Thymus (tissue), 11 donors: ENCODE measurements around the gene YJEFN3. TPM values are rescaled to one million over a fixed set of nuclear protein-coding genes. Genes with fewer than 3 reads are reported as not detected.

Experiments used
- DNase-seq, 9 donors: peaks; one replicate each; pipeline ENCODE4 v3.0.0-alpha.2; 2013; ENCODE audit warnings: low spot score in 9 of 9, low read depth in 6 of 9, missing footprints in 1 of 9
- H3K27ac ChIP-seq, 2 donors: one replicate each; pipeline ENCODE4 v1.5.1; 2013; ENCODE audit warnings: control low read depth in 1 of 2, low read depth in 1 of 2, low read length in 1 of 2, mild to moderate bottlenecking in 1 of 2, moderate library complexity in 1 of 2
- H3K27me3 ChIP-seq, 2 donors: one replicate each; pipeline ENCODE4 v1.5.1; 2013; ENCODE audit warnings: low read length in 1 of 2; ENCODE audit not compliant: control insufficient read depth in 2 of 2, insufficient read depth in 1 of 2
- H3K36me3 ChIP-seq, 2 donors: one replicate each; pipeline ENCODE4 v1.5.1; 2013; ENCODE audit warnings: low read length in 1 of 2, mild to moderate bottlenecking in 1 of 2, moderate library complexity in 1 of 2; ENCODE audit not compliant: control insufficient read depth in 2 of 2, insufficient read depth in 2 of 2
- H3K4me1 ChIP-seq, 2 donors: one replicate each; pipeline ENCODE4 v1.5.1; 2013; ENCODE audit warnings: low read length in 2 of 2; ENCODE audit not compliant: control insufficient read depth in 2 of 2, insufficient read depth in 2 of 2
- H3K4me3 ChIP-seq, 2 donors: one replicate each; pipeline ENCODE4 v1.5.1; 2013; ENCODE audit warnings: low read length in 2 of 2, control low read depth in 1 of 2, mild to moderate bottlenecking in 1 of 2
- H3K9me3 ChIP-seq, 2 donors: one replicate each; pipeline ENCODE4 v1.5.1; 2013; ENCODE audit warnings: low read length in 1 of 2, mild to moderate bottlenecking in 1 of 2; ENCODE audit not compliant: control insufficient read depth in 2 of 2, insufficient read depth in 1 of 2
- WGBS: extraction: QIAGEN DNeasy Blood & Tissue Kit; methylation state at CpG from one replicate; pipeline ENCODE4 v1.1.7; 2013; 5-methylcytosine and 5-hydroxymethylcytosine counted together
- polyA plus RNA-seq: library from polyadenylated mRNA; stranded (reverse); fragments of 200-250 nt; gene quantifications from one replicate; pipeline ENCODE4 v1.2.3, GENCODE V29; 2013
- total RNA-seq: library from RNA; stranded (reverse); fragments of 120-200 nt; gene quantifications from one replicate; pipeline ENCODE4 v1.2.4, GENCODE V29; 2013
- donor health status: healthy.

The YJEFN3 gene
- total and polyA plus RNA-seq, 2 donors, result 1.0 to 37.1 TPM

DNA sequence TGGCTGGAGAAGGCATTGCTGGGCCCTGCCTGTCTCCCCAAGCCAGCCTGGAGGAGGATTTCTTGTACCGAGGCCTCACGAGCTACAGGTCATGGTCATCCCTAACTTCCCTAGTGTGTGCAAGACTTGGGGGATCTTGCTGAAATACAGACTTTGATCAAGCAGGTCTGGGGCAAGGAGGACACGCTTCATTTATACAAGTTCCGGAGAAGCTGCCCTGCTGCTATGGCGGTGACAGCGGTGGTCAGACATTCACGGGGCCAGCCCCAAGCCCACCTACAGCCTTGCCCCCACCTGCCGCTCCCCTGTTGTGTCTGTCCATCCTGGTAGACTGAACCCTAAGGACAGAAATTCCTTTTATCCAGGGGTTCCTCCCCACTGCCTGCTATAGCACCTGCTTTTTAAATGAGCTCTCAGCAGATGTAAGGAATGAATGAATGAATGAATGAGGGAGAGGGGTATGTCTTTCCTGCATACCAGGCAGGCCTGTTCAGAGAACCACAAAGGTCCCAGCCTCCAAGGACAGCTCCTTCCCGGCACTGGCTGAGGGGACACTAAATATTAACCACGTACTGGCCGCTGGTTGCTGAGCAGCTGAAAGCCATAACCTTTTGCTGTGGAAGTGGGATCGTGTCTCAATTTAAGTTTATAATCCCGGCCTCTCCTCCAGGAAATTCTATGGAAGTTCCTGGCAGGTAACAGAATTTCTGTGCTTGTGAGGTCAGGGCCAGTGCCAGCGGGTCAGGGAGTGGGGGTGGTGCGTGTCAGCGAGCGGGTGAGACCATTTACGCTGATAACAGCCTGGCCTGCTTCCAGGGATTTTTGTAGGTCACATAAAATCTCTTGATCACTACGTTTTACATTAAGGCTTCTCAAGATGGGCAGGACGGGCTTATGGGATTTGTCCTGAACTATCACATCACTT, 40.5 kb upstream of the YJEFN3 start:
- H3K27me3 ChIP-seq, result no peaks in the 10 kb centered on the region
- H3K36me3 ChIP-seq, result peaks cover 39 to 55% of the 10 kb centered on the region in 2 donors
- peak overlapping the region; percentile 94 to 98 for H3K27ac ChIP-seq
- no peaks in the 10 kb centered on the region for H3K9me3 ChIP-seq
- peaks cover 27 to 62% of the 10 kb centered on the region in 2 donors for H3K4me1 ChIP-seq
- WGBS, result 94% methylated on average over 20 of the region's 20 CpGs
- no peak overlapping the region for H3K4me3 ChIP-seq
- no peak for DNase-seq

DNA sequence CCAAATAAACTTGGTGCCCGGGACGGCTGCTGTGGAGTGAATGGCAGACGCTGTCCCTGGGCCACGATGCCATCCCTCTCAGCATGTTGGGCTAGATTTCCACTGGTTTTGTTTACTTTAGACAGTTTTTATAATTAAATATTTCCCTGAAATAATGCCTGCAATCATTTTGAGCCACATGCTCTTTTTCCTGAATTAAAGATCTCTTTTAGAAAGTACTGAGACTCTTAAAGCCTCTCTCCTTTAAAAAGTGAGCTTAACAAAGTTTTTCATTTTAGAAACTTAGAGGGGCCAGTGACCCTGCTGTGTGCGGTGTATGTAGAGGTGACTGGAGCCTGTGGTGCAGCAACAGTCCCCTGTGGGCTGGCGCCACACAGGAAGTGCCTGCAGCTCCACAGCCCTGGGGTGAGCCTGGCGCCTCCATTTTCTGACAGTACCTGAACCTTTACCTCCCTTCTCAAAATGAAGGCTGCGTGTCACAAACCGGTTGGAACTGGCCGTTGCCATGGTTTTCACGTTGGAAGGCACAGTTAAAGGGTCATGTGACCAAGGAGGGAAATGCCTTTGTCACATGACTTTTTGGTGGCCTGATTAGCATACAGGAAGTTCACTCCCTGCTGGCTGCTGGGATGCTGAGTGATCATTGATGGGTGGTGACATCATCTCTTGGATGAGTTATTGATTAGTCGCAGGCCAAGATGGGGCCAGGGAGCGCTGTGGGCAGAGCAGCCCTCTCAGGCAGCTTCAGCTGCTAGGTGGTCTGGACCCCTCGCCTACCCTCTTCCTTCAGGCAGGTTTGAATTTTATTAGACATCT, 39.6 kb upstream of the YJEFN3 start:
- peaks cover 45 to 55% of the 10 kb centered on the region in 2 donors for H3K36me3 ChIP-seq
- DNase-seq, result peak; percentile 81 to 98 (median 94)
- H3K27me3 ChIP-seq, result no peaks in the 10 kb centered on the region
- peak overlapping the region; percentile 94 to 98 for H3K27ac ChIP-seq
- peaks cover 27 to 59% of the 10 kb centered on the region in 2 donors for H3K4me1 ChIP-seq
- 46% methylated on average over 14 of the region's 14 CpGs for WGBS
- H3K9me3 ChIP-seq, result no peaks in the 10 kb centered on the region
- peak overlapping the region in 1 of 2 donors; percentile 22 for H3K4me3 ChIP-seq

DNA sequence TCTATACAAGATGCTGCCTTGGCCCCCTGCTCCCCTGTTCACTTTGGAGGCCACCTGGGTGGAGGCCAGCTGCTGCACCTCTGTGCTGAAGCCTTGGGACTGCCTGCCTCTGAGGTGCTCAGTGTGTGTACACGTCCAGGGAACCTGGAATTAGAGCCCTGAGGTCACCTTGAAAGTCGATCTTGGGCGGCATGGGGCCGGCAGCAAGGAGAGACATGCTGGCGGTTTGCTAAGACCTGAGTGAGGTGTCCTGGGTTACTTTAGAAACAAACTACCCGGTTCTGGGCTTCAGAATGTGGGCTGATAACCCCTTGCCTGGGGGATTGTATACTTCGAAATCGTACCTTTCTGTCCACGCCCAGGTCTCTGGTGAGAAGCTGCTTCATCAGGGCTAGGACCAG, 38.9 kb upstream of the YJEFN3 start:
- Histone ChIP-seq H3K27me3 (no peaks in the 10 kb centered on the region), H3K36me3 (peaks cover 52 to 61% of the 10 kb centered on the region in 2 donors), H3K4me3 (no peak overlapping the region), H3K9me3 (no peaks in the 10 kb centered on the region), H3K4me1 (peaks cover 27 to 56% of the 10 kb centered on the region in 2 donors), H3K27ac (peak overlapping the region; percentile 94 to 98)
- WGBS, result 93% methylated on average over 9 of the region's 9 CpGs
- no peak for DNase-seq

DNA sequence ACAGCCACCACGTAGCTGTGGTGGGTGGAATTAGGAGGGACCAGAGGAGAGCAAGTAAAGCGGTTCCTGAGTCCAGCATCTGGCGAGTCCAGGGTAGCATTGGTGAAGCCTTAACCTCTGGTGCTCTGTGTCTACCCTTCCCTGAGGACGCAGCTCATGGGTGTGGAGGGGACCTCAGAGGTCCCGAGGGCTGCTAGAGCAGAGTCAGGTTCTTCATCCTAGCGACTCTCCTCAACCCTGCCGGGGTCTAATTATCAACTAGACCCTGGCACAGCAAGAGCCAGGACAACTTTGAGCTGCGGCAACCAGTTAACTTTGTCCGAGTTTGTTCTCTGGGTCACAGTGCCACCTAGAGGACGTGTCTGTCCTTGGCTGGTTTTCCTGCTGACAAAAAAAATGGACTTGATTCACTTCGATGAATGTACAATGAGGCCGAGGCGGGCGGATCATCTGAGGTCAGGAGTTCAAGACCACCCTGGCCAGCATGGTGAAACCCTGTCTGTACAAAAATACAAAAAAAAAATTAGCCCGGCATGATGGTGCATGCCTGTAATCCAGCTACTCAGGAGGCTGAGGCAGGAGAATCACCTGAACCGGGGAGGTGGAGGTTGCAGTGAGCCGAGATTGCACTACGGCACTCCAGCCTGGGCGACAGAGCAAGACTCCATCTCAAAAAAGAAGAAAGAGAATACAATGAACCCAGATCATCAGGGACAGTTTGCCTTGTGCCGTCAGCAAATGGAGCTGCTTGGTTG, 38.3 kb upstream of the YJEFN3 start:
- no peaks in the 10 kb centered on the region for H3K27me3 ChIP-seq
- peak overlapping the region; percentile 94 to 98 for H3K27ac ChIP-seq
- DNase-seq, result peak; percentile 62 to 92 (median 79)
- peaks cover 27 to 52% of the 10 kb centered on the region in 2 donors for H3K4me1 ChIP-seq
- WGBS, result 48% methylated on average over 20 of the region's 20 CpGs
- H3K9me3 ChIP-seq, result no peaks in the 10 kb centered on the region
- peaks cover 52 to 60% of the 10 kb centered on the region in 2 donors for H3K36me3 ChIP-seq
- H3K4me3 ChIP-seq, result no peak overlapping the region

DNA sequence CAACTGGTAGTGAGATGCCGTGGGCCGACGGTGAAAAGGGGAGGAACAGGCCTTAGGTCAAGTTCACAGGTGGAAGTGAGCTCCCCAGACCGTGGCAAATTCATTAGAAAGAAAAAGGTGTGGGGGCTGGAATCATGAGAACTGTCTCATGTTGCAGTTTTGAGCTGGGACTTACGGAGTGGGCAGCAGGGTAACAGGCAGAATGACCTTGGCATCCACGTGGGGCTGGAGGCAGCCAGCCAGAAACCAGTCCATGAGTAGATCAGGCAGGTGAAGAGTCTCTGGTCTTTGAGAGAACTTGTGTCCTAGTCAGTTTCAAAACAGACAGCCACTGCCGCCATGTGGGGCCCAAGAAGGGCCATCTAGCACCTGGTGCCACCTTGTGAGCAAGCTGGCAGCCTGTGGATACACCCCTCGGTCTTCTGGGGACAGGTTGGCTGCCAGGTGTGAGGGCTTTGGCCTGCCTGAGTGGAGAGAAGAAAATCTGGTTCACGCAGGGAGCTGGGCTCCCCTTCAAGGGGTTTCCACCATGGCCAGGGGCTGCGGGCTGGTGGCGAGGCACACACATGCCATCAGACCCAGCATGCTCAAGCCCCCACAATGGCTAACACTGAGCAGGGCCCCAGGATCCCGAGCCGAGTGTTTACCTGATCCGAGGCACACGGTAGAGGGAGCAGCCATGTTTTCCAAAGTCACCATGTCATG, 37.2 kb upstream of the YJEFN3 start:
- DNase-seq, result no peak
- Histone ChIP-seq H3K27ac (no peak overlapping the region), H3K4me3 (no peak overlapping the region), H3K9me3 (no peaks in the 10 kb centered on the region), H3K36me3 (peaks cover 55 to 62% of the 10 kb centered on the region in 2 donors), H3K27me3 (no peaks in the 10 kb centered on the region), H3K4me1 (peaks cover 27 to 41% of the 10 kb centered on the region in 2 donors)
- 98% methylated on average over 15 of the region's 15 CpGs for WGBS

DNA sequence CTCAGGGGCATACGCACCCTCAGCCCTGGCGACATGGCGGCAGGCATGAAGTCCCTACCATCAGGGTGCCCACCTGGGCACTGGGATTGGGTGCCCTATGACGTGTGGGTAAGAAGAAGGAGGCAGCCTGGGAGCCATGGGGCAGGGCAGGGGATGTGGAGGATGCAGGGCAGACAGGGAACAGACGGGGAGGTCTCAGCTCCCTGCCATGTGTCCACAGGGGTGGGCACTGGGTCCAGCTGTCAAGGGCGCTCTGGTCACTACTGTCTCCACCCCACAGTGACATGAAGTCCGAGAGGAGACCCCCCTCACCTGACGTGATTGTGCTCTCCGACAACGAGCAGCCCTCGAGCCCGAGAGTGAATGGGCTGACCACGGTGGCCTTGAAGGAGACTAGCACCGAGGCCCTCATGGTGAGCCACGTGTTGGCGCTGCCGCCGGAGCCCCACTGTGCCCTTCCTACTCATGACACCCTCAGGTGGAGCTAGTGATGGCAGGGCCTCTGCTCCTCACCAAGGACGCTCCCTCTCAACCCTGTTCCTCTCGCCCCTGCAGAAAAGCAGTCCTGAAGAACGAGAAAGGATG, 36.6 kb upstream of the YJEFN3 start:
- no peak overlapping the region for H3K4me3 ChIP-seq
- H3K9me3 ChIP-seq, result no peaks in the 10 kb centered on the region
- no peak for DNase-seq
- peaks cover 27 to 34% of the 10 kb centered on the region in 2 donors for H3K4me1 ChIP-seq
- H3K36me3 ChIP-seq, result peaks cover 59 to 65% of the 10 kb centered on the region in 2 donors
- no peaks in the 10 kb centered on the region for H3K27me3 ChIP-seq
- WGBS, result 98% methylated on average over 21 of the region's 21 CpGs
- no peak overlapping the region for H3K27ac ChIP-seq

DNA sequence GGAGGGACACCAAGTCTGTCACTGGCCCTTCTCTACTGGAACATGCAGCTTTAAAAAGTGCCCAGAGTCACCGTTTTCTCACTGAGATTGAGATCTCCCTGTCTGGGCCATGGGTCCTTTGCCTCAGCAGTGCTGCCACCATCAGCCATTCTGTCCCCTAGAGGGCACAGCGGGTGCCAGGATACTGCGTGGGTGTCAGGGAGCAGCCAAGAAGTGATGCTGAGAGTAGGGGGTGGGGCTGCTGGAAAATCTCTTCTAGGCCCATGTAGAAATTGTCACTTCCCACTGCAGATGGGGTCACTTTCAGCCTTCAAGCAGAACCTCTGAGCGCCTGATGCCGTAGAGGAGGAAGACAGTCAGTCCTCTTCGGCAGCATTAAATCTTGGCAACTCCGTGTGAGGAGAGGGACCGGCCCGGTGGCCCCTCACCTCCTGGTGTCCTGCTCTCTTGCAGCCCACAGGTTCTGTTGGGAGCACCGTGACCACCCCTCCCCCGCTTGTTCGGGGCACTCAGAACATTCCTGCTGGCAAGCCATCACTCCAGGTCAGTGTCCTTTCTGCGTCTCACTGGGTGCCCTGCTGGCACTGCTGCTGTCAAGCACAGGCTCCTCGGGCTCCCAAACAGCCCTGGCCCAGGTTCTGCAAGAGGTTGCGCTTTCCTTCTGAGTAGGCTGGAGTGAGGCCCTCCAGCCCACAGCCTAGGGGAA, 34.7 kb upstream of the YJEFN3 start:
- no peak for DNase-seq
- Histone ChIP-seq H3K4me1 (peaks cover 13 to 16% of the 10 kb centered on the region in 2 donors), H3K36me3 (peaks cover 76 to 78% of the 10 kb centered on the region in 2 donors), H3K27me3 (no peaks in the 10 kb centered on the region), H3K27ac (no peak overlapping the region), H3K9me3 (no peaks in the 10 kb centered on the region), H3K4me3 (no peak overlapping the region)
- 96% methylated on average over 15 of the region's 15 CpGs for WGBS
